AG10803 (cell line): ENCODE results near the gene CD53.
"Not testable (repeated sequence)": the region's sequence is repeated elsewhere in the genome, so short reads cannot be mapped to it uniquely, and the experiment has no call there.

Experiments used
- DNase-seq: peaks from one replicate; pipeline ENCODE4 v3.0.0; 2010; ENCODE audit warnings: low read depth
- H3K4me3 ChIP-seq: 2 replicates; pipeline ENCODE4 v1.5.1; 2011; ENCODE audit warnings: mild to moderate bottlenecking, low read length, control low read depth
- TF ChIP-seq, protein P1 (sequence below): conservative IDR thresholded peaks from 2 replicates; pipeline ENCODE4 v1.5.1; 2011; ENCODE audit warnings: mild to moderate bottlenecking, low read length, control low read depth, inconsistent platforms

Gene CD53

DNA sequence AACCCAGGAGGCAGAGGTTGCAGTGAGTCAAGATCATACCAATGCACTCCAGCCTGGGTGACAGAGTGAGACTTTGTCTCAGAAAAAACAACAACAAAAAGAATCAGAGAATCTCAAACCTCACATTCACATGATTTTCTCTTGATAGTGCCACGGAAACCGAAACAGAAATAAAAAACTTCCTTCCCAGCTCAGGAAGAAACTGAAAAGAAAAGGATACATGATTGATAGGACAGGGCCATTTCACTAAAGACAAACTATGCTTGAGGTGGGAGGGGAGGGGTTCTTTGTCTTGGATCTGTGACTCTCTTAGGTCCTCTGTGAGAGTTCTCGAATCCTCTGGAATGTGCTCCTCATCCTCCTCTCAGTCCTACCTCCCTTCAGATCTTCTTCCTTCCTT lies 19.8 kb upstream of the CD53 start:
- TF ChIP-seq, protein P1, sequence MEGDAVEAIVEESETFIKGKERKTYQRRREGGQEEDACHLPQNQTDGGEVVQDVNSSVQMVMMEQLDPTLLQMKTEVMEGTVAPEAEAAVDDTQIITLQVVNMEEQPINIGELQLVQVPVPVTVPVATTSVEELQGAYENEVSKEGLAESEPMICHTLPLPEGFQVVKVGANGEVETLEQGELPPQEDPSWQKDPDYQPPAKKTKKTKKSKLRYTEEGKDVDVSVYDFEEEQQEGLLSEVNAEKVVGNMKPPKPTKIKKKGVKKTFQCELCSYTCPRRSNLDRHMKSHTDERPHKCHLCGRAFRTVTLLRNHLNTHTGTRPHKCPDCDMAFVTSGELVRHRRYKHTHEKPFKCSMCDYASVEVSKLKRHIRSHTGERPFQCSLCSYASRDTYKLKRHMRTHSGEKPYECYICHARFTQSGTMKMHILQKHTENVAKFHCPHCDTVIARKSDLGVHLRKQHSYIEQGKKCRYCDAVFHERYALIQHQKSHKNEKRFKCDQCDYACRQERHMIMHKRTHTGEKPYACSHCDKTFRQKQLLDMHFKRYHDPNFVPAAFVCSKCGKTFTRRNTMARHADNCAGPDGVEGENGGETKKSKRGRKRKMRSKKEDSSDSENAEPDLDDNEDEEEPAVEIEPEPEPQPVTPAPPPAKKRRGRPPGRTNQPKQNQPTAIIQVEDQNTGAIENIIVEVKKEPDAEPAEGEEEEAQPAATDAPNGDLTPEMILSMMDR: no peak
- DNase-seq: no peak

GRCh38 chr1:110856410-110856809 lies 16.5 kb upstream of the CD53 start:
- no peak for DNase-seq
- H3K4me3 ChIP-seq: no peak overlapping the region
- TF ChIP-seq, protein P1: no peak

More for the DNA sequence above, 19.8 kb upstream of the CD53 start:
- H3K4me3 ChIP-seq: no peak overlapping the region

GRCh38 chr1:110857964-110858948 lies 14.7 kb upstream of the CD53 start:
- DNase-seq: no peak
- H3K4me3 ChIP-seq: no peak overlapping the region
- TF ChIP-seq, protein P1: no peak

DNA sequence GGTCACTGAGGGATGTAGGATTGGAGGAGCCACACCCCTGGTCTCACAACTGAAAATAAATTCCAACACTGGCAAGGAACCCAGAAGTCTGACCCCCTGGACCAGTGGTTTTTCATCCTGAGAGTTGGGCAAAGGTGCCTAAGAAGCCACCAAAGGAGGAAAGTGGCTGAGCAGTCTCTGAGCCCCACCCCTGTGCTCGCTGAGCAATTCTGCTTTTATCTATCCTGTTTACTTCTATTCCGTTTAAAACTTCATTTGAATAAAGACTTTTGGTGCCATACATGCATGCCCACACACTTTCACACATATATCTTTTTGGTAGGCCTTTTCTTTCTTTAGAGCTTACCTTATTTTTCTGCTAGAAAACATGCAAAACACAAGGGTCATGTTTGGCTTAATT lies 13.9 kb upstream of the CD53 start:
- H3K4me3 ChIP-seq: no peak overlapping the region
- no peak for DNase-seq
- TF ChIP-seq, protein P1: no peak

DNA sequence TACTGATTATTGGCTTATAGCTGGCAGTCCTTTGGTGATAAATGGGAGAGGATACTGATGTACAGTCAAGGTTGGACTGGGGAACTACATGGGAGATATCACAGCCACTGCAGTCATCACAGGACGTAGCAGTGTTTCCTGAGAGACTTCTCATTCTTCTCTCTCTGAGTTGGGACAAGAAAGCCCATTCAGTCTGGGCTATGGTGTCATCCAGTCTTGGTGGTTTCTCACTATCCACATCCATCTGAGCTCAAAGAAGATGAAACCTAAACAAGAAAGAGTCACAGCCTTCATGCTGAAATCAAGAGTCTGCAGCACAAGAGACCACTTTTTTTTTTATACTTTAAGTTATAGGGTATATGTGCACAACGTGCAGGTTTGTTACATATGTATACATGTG lies 12.8 kb upstream of the CD53 start:
- DNase-seq: no peak
- TF ChIP-seq, protein P1: no peak

GRCh38 chr1:110860620-110861019 lies 12.3 kb upstream of the CD53 start:
- not testable (repeated sequence) for DNase-seq, H3K4me3 ChIP-seq

More for the DNA sequence above, 12.8 kb upstream of the CD53 start:
- no peak overlapping the region for H3K4me3 ChIP-seq

DNA sequence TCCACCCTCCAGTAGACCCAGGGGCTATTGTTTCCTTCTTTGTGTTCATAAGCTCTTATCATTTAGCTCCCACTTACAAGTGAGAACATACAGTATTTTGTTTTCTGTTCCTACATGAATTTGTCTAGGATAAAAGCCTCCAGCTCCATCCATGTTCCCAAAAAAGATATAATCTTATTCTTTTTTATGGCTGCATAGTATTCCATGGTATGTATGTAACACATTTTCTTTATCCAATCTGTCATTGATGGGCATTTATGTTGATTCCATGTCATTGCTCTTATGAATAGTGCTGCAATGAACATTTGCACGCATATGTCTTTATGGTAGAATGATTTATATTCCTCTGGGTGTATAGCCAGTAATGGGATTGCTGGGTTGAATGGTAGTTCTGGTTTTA lies 11.0 kb upstream of the CD53 start:
- not testable (repeated sequence) for H3K4me3 ChIP-seq, DNase-seq

GRCh38 chr1:110864287-110864686 lies 8.7 kb upstream of the CD53 start:
- DNase-seq: no peak
- no peak overlapping the region for H3K4me3 ChIP-seq
- TF ChIP-seq, protein P1: no peak
